Naive thymus-derived CD4-positive, alpha-beta T cell (primary cell): ENCODE data around the gene NFRKB. TPM values are rescaled to one million over a fixed set of nuclear protein-coding genes. Genes with fewer than 3 reads are reported as not detected.

ENCODE experiments used
- ATAC-seq: fragments of 150-1000 bp; cut with Tn5 transposase; 2 replicates; pipeline ENCODE4 v1.10.0; 2021; ENCODE audit warnings: mild to moderate bottlenecking, moderate library complexity
- CTCF ChIA-PET: fragments of 350-600 bp; sonication (Branson Sonifier 250); formaldehyde crosslinking; loops from one replicate; lab custom pipeline; 2021; ENCODE audit warnings: antibody characterized with exemption; lab: Charles Lee
- POLR2A ChIA-PET: fragments of 350-600 bp; sonication (Branson Sonifier 250); formaldehyde crosslinking; loops from one replicate; lab custom pipeline; 2021; ENCODE audit warnings: antibody characterized with exemption, inconsistent platforms; lab: Charles Lee
- DNase-seq, 9 donors: peaks; one replicate each; pipeline versions ENCODE4 v3.0.0 to v3.0.0-alpha.2; 2020 to 2022; ENCODE audit warnings: mixed read lengths in 1 of 9
- H3K27ac ChIP-seq: one replicate; pipeline ENCODE4 v1.7.0; 2013; ENCODE audit warnings: mild to moderate bottlenecking, low read depth, low read length, moderate library complexity
- H3K27me3 ChIP-seq, 2 donors: one replicate each; pipeline ENCODE4 v1.7.0; 2013; ENCODE audit warnings: low read length in 2 of 2, mild to moderate bottlenecking in 2 of 2, moderate library complexity in 2 of 2; ENCODE audit not compliant: control insufficient read depth in 2 of 2, insufficient read depth in 2 of 2
- H3K36me3 ChIP-seq, 3 experiments: 1 replicate in 2 of 3; 2 replicates in 1 of 3; pipeline ENCODE4 v1.7.0; 2013; ENCODE audit warnings: low read length in 3 of 3, mild to moderate bottlenecking in 3 of 3, moderate library complexity in 1 of 3; ENCODE audit not compliant: insufficient read depth in 3 of 3, control insufficient read depth in 2 of 3
- H3K4me1 ChIP-seq, 2 donors: one replicate each; pipeline ENCODE4 v1.7.0; 2013; ENCODE audit warnings: low read length in 2 of 2, mild to moderate bottlenecking in 2 of 2, moderate library complexity in 1 of 2; ENCODE audit not compliant: control insufficient read depth in 2 of 2, insufficient read depth in 2 of 2
- H3K4me3 ChIP-seq: 2 replicates; pipeline ENCODE4 v1.7.0; 2013; ENCODE audit warnings: mild to moderate bottlenecking, low read length
- H3K9me3 ChIP-seq, 3 experiments: 1 replicate in 2 of 3; 2 replicates in 1 of 3; pipeline ENCODE4 v1.7.0; 2013; ENCODE audit warnings: low read length in 3 of 3; ENCODE audit not compliant: control insufficient read depth in 2 of 3
- H3K27ac Mint-ChIP-seq, 9 donors: one replicate each; pipeline ENCODE4 v1.8.0; 2020 to 2022; ENCODE audit warnings: mixed read lengths in 9 of 9, mild to moderate bottlenecking in 8 of 9, moderate library complexity in 5 of 9, inconsistent platforms in 2 of 9
- H3K27me3 Mint-ChIP-seq, 5 donors: one replicate each; pipeline ENCODE4 v1.8.0; 2021 to 2022; ENCODE audit warnings: mixed read lengths in 5 of 5, mild to moderate bottlenecking in 1 of 5
- H3K36me3 Mint-ChIP-seq, 5 donors: one replicate each; pipeline ENCODE4 v1.8.0; 2020 to 2022; ENCODE audit warnings: mixed read lengths in 5 of 5, mild to moderate bottlenecking in 3 of 5, inconsistent platforms in 1 of 5
- H3K4me1 Mint-ChIP-seq, 7 donors: one replicate each; pipeline ENCODE4 v1.8.0; 2020 to 2022; ENCODE audit warnings: mixed read lengths in 7 of 7, mild to moderate bottlenecking in 3 of 7, inconsistent platforms in 1 of 7
- H3K4me3 Mint-ChIP-seq, 10 donors: one replicate each; pipeline ENCODE4 v1.8.0; 2020 to 2022; ENCODE audit warnings: mild to moderate bottlenecking in 10 of 10, mixed read lengths in 10 of 10, moderate library complexity in 6 of 10, inconsistent platforms in 2 of 10
- H3K9me3 Mint-ChIP-seq, 11 donors: one replicate each; pipeline ENCODE4 v1.8.0; 2020 to 2022; ENCODE audit warnings: mixed read lengths in 11 of 11, mild to moderate bottlenecking in 4 of 11, inconsistent platforms in 1 of 11, moderate library complexity in 1 of 11
- intact Hi-C, 2 donors: fragments of 100-400 bp; cut with micrococcal nuclease; formaldehyde crosslinking; loops; one replicate each; pipeline ENCODE4 v1.15.1; 2023
- polyA plus RNA-seq, 2 donors: library from polyadenylated mRNA; unstranded; fragments of 300-500 nt; fragmentation: Illumina TruSeq; gene quantifications; one replicate each; pipeline ENCODE4 v1.2.3, GENCODE V29; 2021
- total RNA-seq, 6 experiments: library from RNA in 5 of 6; stranded (reverse) in 5 of 6; gene quantifications; 1 replicate in 5 of 6; 2 replicates in 1 of 6; pipeline ENCODE4 v1.2.3 and lab custom pipeline; 2021 to 2026

The NFRKB gene
- total and polyA plus RNA-seq, 7 experiments from 2014 or later = 24.4 to 81.3 (median 49.0) TPM

- intact Hi-C loops = no loop called here
- Histone ChIP-seq H3K27ac (no peak overlapping the region), H3K4me3 (no peak overlapping the region), H3K9me3 (no peaks in the 10 kb centered on the region), H3K4me1 (no peaks in the 10 kb centered on the region), H3K27me3 (no peaks in the 10 kb centered on the region), H3K36me3 (peaks cover 0 to 38% (median 3%) of the 10 kb centered on the region in 3 experiments)
- Mint-ChIP-seq H3K9me3 (no peaks in the 10 kb centered on the region), H3K4me1 (peaks cover 0 to 8% (median 6%) of the 10 kb centered on the region in 7 donors), H3K36me3 (peaks cover 12 to 62% (median 28%) of the 10 kb centered on the region in 5 donors), H3K27ac (no peak overlapping the region), H3K27me3 (no peaks in the 10 kb centered on the region), H3K4me3 (no peak overlapping the region)
- POLR2A ChIA-PET = interaction anchor here (1.0 kb wide), 1 partner anchor 15 kb away, joined by 3 read pairs; no protein-coding TSS in a partner anchor
- CTCF ChIA-PET = interaction anchor here (1.1 to 1.3 kb wide), 2 partner anchors 13 to 222 kb away, joined by 4 read pairs; no protein-coding TSS in a partner anchor
- ATAC-seq = no peak
- no peak for DNase-seq
These were observed 15.0 kb upstream of the NFRKB start for GRCh38 chr11:129910360-129910759.

GRCh38 chr11:129905402-129905801 lies 10.0 kb upstream of the NFRKB start:
- ATAC-seq (no peak), DNase-seq (no peak)
- Histone ChIP-seq H3K27me3 (no peaks in the 10 kb centered on the region), H3K4me1 (no peaks in the 10 kb centered on the region), H3K27ac (no peak overlapping the region), H3K36me3 (peaks cover 0 to 22% (median 2%) of the 10 kb centered on the region in 3 experiments), H3K9me3 (no peaks in the 10 kb centered on the region), H3K4me3 (no peak overlapping the region)
- Mint-ChIP-seq H3K36me3 (peaks cover 12 to 57% (median 32%) of the 10 kb centered on the region in 5 donors), H3K4me3 (no peak overlapping the region), H3K27ac (no peak overlapping the region), H3K9me3 (no peaks in the 10 kb centered on the region), H3K27me3 (no peaks in the 10 kb centered on the region), H3K4me1 (peaks cover 0 to 3% (median 0%) of the 10 kb centered on the region in 7 donors)
- intact Hi-C loops = no loop called here
- POLR2A ChIA-PET = interaction anchor here (1.0 kb wide), 1 partner anchor 10 kb away, joined by 3 read pairs; the partner anchor contains the start of gene NFRKB
- CTCF ChIA-PET = interaction anchor here (0.6 to 0.7 kb wide), 3 partner anchors 60 to 227 kb away, joined by 3 read pairs; no protein-coding TSS in a partner anchor

GRCh38 chr11:129896062-129896461 lies 684 bp upstream of the NFRKB start:
- Mint-ChIP-seq H3K4me3 (peak overlapping the region; percentile 86 to 96 (median 92)), H3K4me1 (peaks cover 23 to 55% (median 43%) of the 10 kb centered on the region in 7 donors), H3K27me3 (no peaks in the 10 kb centered on the region), H3K27ac (peak overlapping the region; percentile 70 to 95 (median 89)), H3K36me3 (peaks cover 3 to 30% (median 14%) of the 10 kb centered on the region in 5 donors), H3K9me3 (peaks cover 0 to 1% (median 0%) of the 10 kb centered on the region in 11 donors)
- H3K27ac ChIP-seq = peak overlapping the region; percentile 84
- ChIA-PET POLR2A (interaction anchor here (0.6 to 3.9 kb wide), 13 partner anchors 9 to 175 kb away, joined by 3 to 19 read pairs (median 4); partner anchors contain the start of genes PRDM10 and TMEM45B), CTCF (interaction anchor here (0.7 to 1.0 kb wide), 3 partner anchors 79 to 106 kb away, joined by 3 read pairs; no protein-coding TSS in a partner anchor)
- no peak for DNase-seq
- peaks cover 5 to 21% (median 7%) of the 10 kb centered on the region in 3 experiments for H3K36me3 ChIP-seq
- H3K9me3 ChIP-seq = no peaks in the 10 kb centered on the region
- intact Hi-C loops = no loop called here
- no peak for ATAC-seq
- H3K4me1 ChIP-seq = peaks cover 9 to 18% of the 10 kb centered on the region in 2 donors
- H3K27me3 ChIP-seq = no peaks in the 10 kb centered on the region
- peak overlapping the region; percentile 76 for H3K4me3 ChIP-seq

GRCh38 chr11:129894278-129895125 lies 876 bp downstream of the NFRKB start:
- Mint-ChIP-seq H3K9me3 (peaks cover 0 to 1% (median 0%) of the 10 kb centered on the region in 11 donors), H3K27ac (peak overlapping the region; percentile 82 to 95 (median 89)), H3K27me3 (no peaks in the 10 kb centered on the region), H3K36me3 (peaks cover 4 to 36% (median 19%) of the 10 kb centered on the region in 5 donors), H3K4me1 (peaks cover 31 to 67% (median 53%) of the 10 kb centered on the region in 7 donors), H3K4me3 (peak overlapping the region; percentile 86 to 96 (median 92))
- intact Hi-C loops = loop anchor here (1.0 to 2.0 kb wide), 15 partner anchors 14 to 1022 kb away; partner anchors contain the start of genes APLP2 (in 2 of the 2), PRDM10 (in 2 of the 2), SNX19 (in 2 of the 2) and ZBTB44 (in 1 of the 2)
- ATAC-seq (peak; percentile 1), DNase-seq (peak in 5 of 9 donors; percentile 7 to 28 (median 15))
- H3K27me3 ChIP-seq = no peaks in the 10 kb centered on the region
- peak overlapping the region; percentile 84 for H3K27ac ChIP-seq
- peaks cover 5 to 24% (median 7%) of the 10 kb centered on the region in 3 experiments for H3K36me3 ChIP-seq
- POLR2A ChIA-PET = interaction anchor here (0.6 to 3.9 kb wide), 13 partner anchors 13 to 109 kb away, joined by 3 to 19 read pairs (median 4); partner anchors contain the start of gene TMEM45B
- peak overlapping the region; percentile 76 for H3K4me3 ChIP-seq
- H3K4me1 ChIP-seq = peaks cover 9 to 27% of the 10 kb centered on the region in 2 donors
- CTCF ChIA-PET = interaction anchor here (0.7 to 1.0 kb wide), 5 partner anchors 13 to 238 kb away, joined by 3 to 5 read pairs (median 3); no protein-coding TSS in a partner anchor
- no peaks in the 10 kb centered on the region for H3K9me3 ChIP-seq

GRCh38 chr11:129888451-129888850 lies 6.9 kb downstream of the NFRKB start:
- H3K27me3 Mint-ChIP-seq = no peaks in the 10 kb centered on the region
- peaks cover 2 to 27% of the 10 kb centered on the region in 2 donors for H3K4me1 ChIP-seq
- H3K27ac ChIP-seq = peak overlapping the region; percentile 56
- peaks cover 17 to 64% (median 31%) of the 10 kb centered on the region in 3 experiments for H3K36me3 ChIP-seq
- H3K4me3 ChIP-seq = no peak overlapping the region
- no peaks in the 10 kb centered on the region for H3K9me3 Mint-ChIP-seq
- CTCF ChIA-PET = interaction anchor here (0.8 to 1.0 kb wide), 2 partner anchors 15 to 244 kb away, joined by 3 to 4 read pairs; no protein-coding TSS in a partner anchor
- DNase-seq (peak in 8 of 9 donors; percentile 27 to 61 (median 51)), ATAC-seq (peak; percentile 82)
- no peaks in the 10 kb centered on the region for H3K9me3 ChIP-seq
- intact Hi-C loops = loop anchor here in 1 of 2 donors (1.0 kb wide), 1 partner anchor 9 kb away; no protein-coding TSS in a partner anchor
- peak overlapping the region; percentile 26 to 80 (median 56) for H3K4me3 Mint-ChIP-seq
- POLR2A ChIA-PET = interaction anchor here (0.7 to 1.9 kb wide), 9 partner anchors 12 to 115 kb away, joined by 3 to 8 read pairs (median 4); partner anchors contain the start of gene PRDM10
- peaks cover 24 to 66% (median 41%) of the 10 kb centered on the region in 5 donors for H3K36me3 Mint-ChIP-seq
- H3K27me3 ChIP-seq = no peaks in the 10 kb centered on the region
- H3K4me1 Mint-ChIP-seq = peaks cover 26 to 62% (median 49%) of the 10 kb centered on the region in 7 donors
- H3K27ac Mint-ChIP-seq = peak overlapping the region; percentile 41 to 90 (median 84)

GRCh38 chr11:129885381-129885780 lies 10.0 kb downstream of the NFRKB start:
- Mint-ChIP-seq H3K27me3 (no peaks in the 10 kb centered on the region), H3K27ac (no peak overlapping the region), H3K4me3 (no peak overlapping the region), H3K4me1 (peaks cover 13 to 45% (median 35%) of the 10 kb centered on the region in 7 donors), H3K9me3 (no peaks in the 10 kb centered on the region), H3K36me3 (peaks cover 38 to 72% (median 45%) of the 10 kb centered on the region in 5 donors)
- ATAC-seq (no peak), DNase-seq (no peak)
- Histone ChIP-seq H3K4me3 (no peak overlapping the region), H3K9me3 (no peaks in the 10 kb centered on the region), H3K4me1 (peaks cover 0 to 26% of the 10 kb centered on the region in 2 donors), H3K27me3 (no peaks in the 10 kb centered on the region), H3K36me3 (peaks cover 25 to 76% (median 34%) of the 10 kb centered on the region in 3 experiments), H3K27ac (no peak overlapping the region)
- POLR2A ChIA-PET = no interaction called here
- intact Hi-C loops = no loop called here
- CTCF ChIA-PET = interaction anchor here (1.0 to 1.3 kb wide), 2 partner anchors 11 to 247 kb away, joined by 3 read pairs; no protein-coding TSS in a partner anchor
